ENCODE results near the gene EML3.

The EML3 gene

DNA sequence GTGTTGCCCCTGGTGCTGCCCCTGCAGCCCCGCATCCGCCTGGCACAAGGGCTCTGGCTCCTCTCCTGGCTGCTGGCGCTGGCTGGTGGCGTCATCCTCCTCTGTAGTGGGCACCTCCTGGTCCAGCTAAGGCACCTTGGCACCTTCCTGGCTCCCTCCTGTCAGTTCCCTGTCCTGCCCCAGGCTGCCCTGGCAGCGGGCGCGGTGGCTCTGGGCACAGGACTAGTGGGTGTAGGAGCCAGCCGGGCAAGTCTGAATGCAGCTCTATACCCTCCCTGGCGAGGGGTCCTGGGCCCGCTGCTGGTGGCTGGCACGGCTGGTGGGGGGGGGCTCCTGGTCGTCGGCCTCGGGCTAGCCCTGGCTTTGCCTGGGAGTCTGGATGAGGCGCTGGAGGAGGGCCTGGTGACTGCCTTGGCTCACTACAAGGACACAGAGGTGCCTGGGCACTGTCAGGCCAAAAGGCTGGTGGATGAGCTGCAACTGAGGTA lies 760 bp upstream of the EML3 start:
- Histone ChIP-seq H3K4me1 (ENCODE audit: insufficient read depth, low read length) (peaks cover 20% of the 10 kb centered on the region), H3K9me3 (ENCODE audit: low read length) (no peaks in the 10 kb centered on the region), H3K27me3 (ENCODE audit: control insufficient read depth in 1 of 2, insufficient read depth in 2 of 2, low read length in 2 of 2) (no peaks in the 10 kb centered on the region), H3K36me3 (ENCODE audit: insufficient read depth, low read length) (peaks cover 16% of the 10 kb centered on the region), H3K27ac (ENCODE audit: low read depth, low read length) (peak overlapping the region; percentile 92), H3K9ac (ENCODE audit: low read length) (no peak overlapping the region), H3K4me3 (ENCODE audit: low read depth in 1 of 2, low read length in 2 of 2) (peak overlapping the region; percentile 39 to 47)

DNA sequence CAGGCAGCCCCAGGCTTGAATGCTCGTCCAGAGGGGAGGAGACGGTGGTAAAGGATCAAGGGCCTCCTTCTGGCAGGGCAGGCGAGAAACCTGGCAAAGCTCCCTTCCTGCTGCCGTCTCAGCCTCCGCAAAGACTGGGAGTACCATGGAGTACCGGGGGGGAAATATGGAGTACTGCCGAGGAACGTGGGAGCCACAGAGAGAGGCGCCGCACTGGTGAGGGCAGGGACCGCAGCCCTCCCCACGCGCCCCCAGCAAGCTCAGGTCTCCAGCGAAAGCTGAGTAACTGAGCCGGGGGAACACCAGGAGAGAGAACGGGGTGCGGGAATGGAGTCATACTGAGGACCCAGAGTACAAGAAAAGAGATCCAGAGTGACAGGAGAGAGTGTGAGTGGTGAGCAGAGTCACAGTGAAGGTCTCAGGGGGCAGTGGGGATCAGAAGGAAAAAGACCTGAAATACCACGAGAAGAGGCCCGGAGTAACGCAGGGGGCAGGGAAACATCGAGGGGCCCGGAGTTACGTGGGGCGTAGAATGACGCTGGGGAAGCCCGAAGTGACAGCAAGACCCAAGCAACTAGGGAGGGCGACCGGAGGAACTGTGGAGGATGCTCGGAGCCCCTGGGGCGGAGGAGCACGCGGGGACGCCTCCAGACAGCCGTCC lies 740 bp downstream of the EML3 start:
- peak overlapping the region; percentile 90 for H3K9ac ChIP-seq (ENCODE audit: low read length)
- H3K36me3 ChIP-seq (ENCODE audit: insufficient read depth, low read length): peaks cover 24% of the 10 kb centered on the region
- H3K27me3 ChIP-seq (ENCODE audit: control insufficient read depth in 1 of 2, insufficient read depth in 2 of 2, low read length in 2 of 2): no peaks in the 10 kb centered on the region
- H3K9me3 ChIP-seq (ENCODE audit: low read length): no peaks in the 10 kb centered on the region
- peak overlapping the region; percentile 92 for H3K27ac ChIP-seq (ENCODE audit: low read depth, low read length)
- peaks cover 20% of the 10 kb centered on the region for H3K4me1 ChIP-seq (ENCODE audit: insufficient read depth, low read length)
- peak overlapping the region; percentile 39 to 89 for H3K4me3 ChIP-seq (ENCODE audit: low read depth in 1 of 2, low read length in 2 of 2)

DNA sequence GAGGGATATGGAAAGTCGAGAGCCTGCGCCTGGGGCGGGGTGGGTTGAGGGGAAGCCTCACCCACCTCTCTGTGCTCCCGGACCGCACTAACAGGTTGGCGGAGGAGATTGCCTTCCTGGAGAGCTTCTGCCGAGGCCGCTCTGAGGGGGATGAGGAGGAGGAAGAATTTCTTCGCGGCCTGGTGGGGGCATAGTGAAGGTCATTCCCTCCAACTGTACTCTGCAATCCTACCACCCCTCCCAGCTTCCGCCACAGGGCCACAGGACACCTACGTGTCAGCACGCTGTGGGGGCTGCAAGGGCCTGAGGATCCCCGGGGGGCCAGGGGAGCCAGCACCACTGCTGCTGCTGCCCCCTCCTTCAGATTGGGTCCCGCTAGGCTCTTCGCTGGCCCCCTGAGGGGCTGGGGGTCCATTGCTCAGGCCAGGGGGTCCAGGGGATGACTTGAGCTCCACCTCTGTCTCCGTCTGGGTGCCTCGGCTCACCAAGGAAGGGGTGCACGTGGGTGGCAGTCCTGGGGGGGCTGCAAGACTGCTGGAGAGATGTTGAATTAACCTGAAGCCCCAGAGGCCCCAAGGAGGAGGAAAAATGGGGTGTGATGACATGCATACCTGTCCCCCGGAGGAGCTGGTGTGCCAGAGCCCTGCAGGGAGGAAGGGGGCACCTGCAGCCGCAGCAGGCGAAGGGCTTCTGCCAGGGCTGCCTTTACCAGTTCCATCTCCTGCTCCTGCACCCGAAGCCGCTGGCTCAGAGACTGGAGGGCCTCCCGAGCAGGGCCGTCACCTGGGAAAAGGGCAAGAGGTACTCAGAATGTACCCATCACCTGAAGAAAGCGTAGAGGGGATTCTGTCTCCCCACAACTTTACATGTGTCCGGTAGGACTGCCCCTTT lies 1.5 kb downstream of the EML3 start:
- H3K4me1 ChIP-seq (ENCODE audit: insufficient read depth, low read length): peaks cover 20% of the 10 kb centered on the region
- H3K4me3 ChIP-seq (ENCODE audit: low read depth in 1 of 2, low read length in 2 of 2): peak overlapping the region; percentile 39 to 89
- H3K9ac ChIP-seq (ENCODE audit: low read length): peak overlapping the region; percentile 90
- H3K27me3 ChIP-seq (ENCODE audit: control insufficient read depth in 1 of 2, insufficient read depth in 2 of 2, low read length in 2 of 2): no peaks in the 10 kb centered on the region
- H3K9me3 ChIP-seq (ENCODE audit: low read length): no peaks in the 10 kb centered on the region
- peaks cover 20% of the 10 kb centered on the region for H3K36me3 ChIP-seq (ENCODE audit: insufficient read depth, low read length)
- H3K27ac ChIP-seq (ENCODE audit: low read depth, low read length): peak overlapping the region; percentile 92

DNA sequence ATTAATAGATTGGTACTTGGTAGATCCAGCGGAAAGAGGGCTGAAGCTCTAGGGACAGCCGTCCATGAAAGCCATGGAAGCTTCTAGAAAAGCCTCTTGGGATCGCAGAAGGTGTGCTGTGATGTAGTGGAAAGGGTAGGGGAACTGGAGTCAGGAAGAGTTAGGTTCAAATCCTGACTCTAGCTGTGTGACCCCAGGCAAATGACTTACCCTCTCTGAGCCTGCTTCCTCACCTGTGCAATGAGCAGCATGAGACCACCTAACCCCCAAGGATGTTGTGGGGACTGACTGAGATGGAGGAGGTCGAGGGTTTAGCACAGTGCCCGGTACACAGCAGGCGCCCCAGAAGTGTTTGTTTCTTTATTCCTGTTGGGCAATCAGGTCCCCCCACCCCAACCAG lies 2.2 kb downstream of the EML3 start:
- Histone ChIP-seq H3K9me3 (ENCODE audit: low read length) (no peaks in the 10 kb centered on the region), H3K4me3 (ENCODE audit: low read depth in 1 of 2, low read length in 2 of 2) (no peak overlapping the region), H3K27me3 (ENCODE audit: control insufficient read depth in 1 of 2, insufficient read depth in 2 of 2, low read length in 2 of 2) (no peaks in the 10 kb centered on the region), H3K9ac (ENCODE audit: low read length) (no peak overlapping the region), H3K4me1 (ENCODE audit: insufficient read depth, low read length) (peaks cover 20% of the 10 kb centered on the region), H3K27ac (ENCODE audit: low read depth, low read length) (no peak overlapping the region), H3K36me3 (ENCODE audit: insufficient read depth, low read length) (peaks cover 18% of the 10 kb centered on the region)

DNA sequence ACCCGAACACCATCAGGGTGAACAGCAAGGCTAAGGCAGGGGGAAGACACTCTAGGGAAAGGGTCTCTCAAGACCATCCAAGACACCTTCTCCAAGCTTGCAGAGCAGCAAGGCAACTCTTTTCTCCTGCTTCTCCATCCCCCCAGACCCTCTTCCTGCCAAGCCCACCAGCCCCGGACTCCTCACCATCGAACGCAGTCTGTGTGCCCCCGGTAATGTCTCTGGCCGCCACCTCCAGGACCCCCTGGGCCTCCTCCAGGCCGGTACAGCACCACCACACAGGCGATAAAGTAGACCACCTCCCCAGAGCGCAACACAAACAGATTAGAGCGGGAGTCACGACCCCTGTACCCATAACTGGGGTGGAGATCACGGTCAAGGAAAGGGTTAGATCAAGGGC lies 3.8 kb downstream of the EML3 start:
- H3K27me3 ChIP-seq (ENCODE audit: control insufficient read depth in 1 of 2, insufficient read depth in 2 of 2, low read length in 2 of 2): no peaks in the 10 kb centered on the region
- H3K36me3 ChIP-seq (ENCODE audit: insufficient read depth, low read length): peaks cover 21% of the 10 kb centered on the region
- no peak overlapping the region for H3K9ac ChIP-seq (ENCODE audit: low read length)
- peaks cover 20% of the 10 kb centered on the region for H3K4me1 ChIP-seq (ENCODE audit: insufficient read depth, low read length)
- H3K4me3 ChIP-seq (ENCODE audit: low read depth in 1 of 2, low read length in 2 of 2): no peak overlapping the region
- H3K27ac ChIP-seq (ENCODE audit: low read depth, low read length): no peak overlapping the region
- H3K9me3 ChIP-seq (ENCODE audit: low read length): no peaks in the 10 kb centered on the region

- Histone ChIP-seq H3K4me1 (ENCODE audit: insufficient read depth, low read length) (peaks cover 21% of the 10 kb centered on the region), H3K27ac (ENCODE audit: low read depth, low read length) (no peak overlapping the region), H3K36me3 (ENCODE audit: insufficient read depth, low read length) (peaks cover 21% of the 10 kb centered on the region), H3K9ac (ENCODE audit: low read length) (no peak overlapping the region), H3K9me3 (ENCODE audit: low read length) (no peaks in the 10 kb centered on the region), H3K27me3 (ENCODE audit: control insufficient read depth in 1 of 2, insufficient read depth in 2 of 2, low read length in 2 of 2) (no peaks in the 10 kb centered on the region), H3K4me3 (ENCODE audit: low read depth in 1 of 2, low read length in 2 of 2) (no peak overlapping the region)
Observed at GRCh38 chr11:62607714-62608113, 4.9 kb downstream of the EML3 start.

DNA sequence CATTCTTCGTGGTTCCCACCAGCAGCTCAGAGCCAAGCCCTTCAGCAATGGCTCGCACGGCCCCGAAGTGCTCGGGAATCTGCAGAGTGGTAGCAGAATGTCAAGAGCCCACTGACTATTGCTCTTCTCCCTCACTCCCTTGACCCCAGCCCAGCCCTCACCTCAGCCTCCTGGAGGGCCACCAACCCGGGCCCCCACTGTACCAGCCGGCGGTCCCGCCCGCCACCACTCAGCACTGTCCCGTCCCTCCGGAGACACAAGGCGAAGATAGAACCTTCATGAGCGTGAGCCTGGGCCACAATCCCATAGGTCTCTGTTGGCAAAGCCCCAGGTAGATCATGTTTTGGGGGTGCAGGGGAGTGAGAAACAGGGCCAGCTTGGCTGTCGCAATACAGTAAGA lies 6.7 kb downstream of the EML3 start:
- Histone ChIP-seq H3K9ac (ENCODE audit: low read length) (no peak overlapping the region), H3K4me1 (ENCODE audit: insufficient read depth, low read length) (peaks cover 10% of the 10 kb centered on the region), H3K27me3 (ENCODE audit: control insufficient read depth in 1 of 2, insufficient read depth in 2 of 2, low read length in 2 of 2) (no peaks in the 10 kb centered on the region), H3K36me3 (ENCODE audit: insufficient read depth, low read length) (peaks cover 21% of the 10 kb centered on the region), H3K9me3 (ENCODE audit: low read length) (no peaks in the 10 kb centered on the region), H3K4me3 (ENCODE audit: low read depth in 1 of 2, low read length in 2 of 2) (no peak overlapping the region), H3K27ac (ENCODE audit: low read depth, low read length) (no peak overlapping the region)

- peaks cover 11% of the 10 kb centered on the region for H3K4me1 ChIP-seq (ENCODE audit: insufficient read depth, low read length)
- peaks cover 21% of the 10 kb centered on the region for H3K36me3 ChIP-seq (ENCODE audit: insufficient read depth, low read length)
- no peaks in the 10 kb centered on the region for H3K27me3 ChIP-seq (ENCODE audit: control insufficient read depth in 1 of 2, insufficient read depth in 2 of 2, low read length in 2 of 2)
- H3K9ac ChIP-seq (ENCODE audit: low read length): no peak overlapping the region
- no peak overlapping the region for H3K27ac ChIP-seq (ENCODE audit: low read depth, low read length)
- no peak overlapping the region for H3K4me3 ChIP-seq (ENCODE audit: low read depth in 1 of 2, low read length in 2 of 2)
- H3K9me3 ChIP-seq (ENCODE audit: low read length): no peaks in the 10 kb centered on the region
Observed at GRCh38 chr11:62605467-62605866, 7.1 kb downstream of the EML3 start.

DNA sequence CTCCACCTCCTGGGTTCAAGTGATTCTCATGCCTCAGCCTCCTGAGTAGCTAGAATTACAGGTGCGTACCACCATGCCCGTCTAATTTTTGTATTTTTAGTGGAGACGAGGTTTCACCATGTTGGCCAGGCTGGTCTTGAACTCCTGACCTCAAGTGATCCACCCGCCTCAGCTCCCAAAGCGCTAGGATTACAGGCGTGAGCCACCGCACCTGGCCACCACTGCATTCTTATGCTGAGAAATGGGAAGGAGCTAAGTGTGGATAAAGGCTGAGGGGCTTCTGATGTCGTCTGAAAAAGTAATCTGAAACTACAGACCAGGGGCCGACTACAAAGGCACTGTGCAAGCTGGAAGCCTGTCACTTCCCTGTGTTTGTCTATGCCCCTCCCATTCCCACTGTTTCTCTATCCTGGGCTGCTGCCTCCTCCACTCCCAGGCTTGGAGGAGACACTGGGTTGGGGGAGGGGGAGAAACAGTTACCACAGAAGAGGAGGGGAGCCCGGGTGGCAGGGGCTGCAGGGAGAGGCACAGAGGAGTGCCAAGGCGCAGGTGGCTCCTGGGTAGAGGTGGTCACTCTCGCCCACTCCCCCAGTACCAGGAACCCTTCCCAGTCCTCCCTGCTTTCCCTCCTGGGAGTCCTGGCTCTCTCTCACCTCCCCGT lies 8.0 kb downstream of the EML3 start:
- no peak overlapping the region for H3K9ac ChIP-seq (ENCODE audit: low read length)

GRCh38 chr11:62603776-62604299 lies 8.7 kb downstream of the EML3 start:
- Histone ChIP-seq H3K36me3 (ENCODE audit: insufficient read depth, low read length) (peaks cover 29% of the 10 kb centered on the region), H3K9me3 (ENCODE audit: low read length) (no peaks in the 10 kb centered on the region), H3K9ac (ENCODE audit: low read length) (no peak overlapping the region), H3K4me1 (ENCODE audit: insufficient read depth, low read length) (peaks cover 27% of the 10 kb centered on the region), H3K4me3 (ENCODE audit: low read depth in 1 of 2, low read length in 2 of 2) (no peak overlapping the region), H3K27ac (ENCODE audit: low read depth, low read length) (no peak overlapping the region), H3K27me3 (ENCODE audit: control insufficient read depth in 1 of 2, insufficient read depth in 2 of 2, low read length in 2 of 2) (no peaks in the 10 kb centered on the region)

More for the DNA sequence above, 8.0 kb downstream of the EML3 start:
- H3K4me3 ChIP-seq (ENCODE audit: low read depth in 1 of 2, low read length in 2 of 2): no peak overlapping the region
- no peaks in the 10 kb centered on the region for H3K27me3 ChIP-seq (ENCODE audit: control insufficient read depth in 1 of 2, insufficient read depth in 2 of 2, low read length in 2 of 2)
- peaks cover 20% of the 10 kb centered on the region for H3K4me1 ChIP-seq (ENCODE audit: insufficient read depth, low read length)
- H3K9me3 ChIP-seq (ENCODE audit: low read length): no peaks in the 10 kb centered on the region
- peaks cover 29% of the 10 kb centered on the region for H3K36me3 ChIP-seq (ENCODE audit: insufficient read depth, low read length)
- H3K27ac ChIP-seq (ENCODE audit: low read depth, low read length): no peak overlapping the region

DNA sequence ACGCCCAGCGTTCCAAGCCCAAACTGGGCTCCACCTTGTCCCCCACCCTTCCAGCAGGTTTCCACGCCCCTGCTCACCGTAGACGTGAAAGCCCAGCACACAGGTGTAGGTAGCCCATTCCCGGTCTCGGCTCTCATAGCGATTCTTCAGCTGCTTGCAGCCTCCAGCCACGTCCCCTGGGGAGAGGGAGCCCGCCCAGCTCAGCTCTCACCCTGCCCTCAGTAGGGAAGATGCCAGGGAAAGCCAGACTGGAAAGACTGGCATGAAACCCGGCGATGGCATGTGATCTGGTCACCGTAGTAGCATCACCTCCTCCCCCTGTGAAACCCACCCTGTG lies 9.5 kb downstream of the EML3 start:
- Histone ChIP-seq H3K27ac (ENCODE audit: low read depth, low read length) (peak overlapping the region; percentile 93), H3K4me3 (ENCODE audit: low read depth in 1 of 2, low read length in 2 of 2) (peak overlapping the region; percentile 59 to 83), H3K9ac (ENCODE audit: low read length) (no peak overlapping the region), H3K36me3 (ENCODE audit: insufficient read depth, low read length) (peaks cover 35% of the 10 kb centered on the region), H3K9me3 (ENCODE audit: low read length) (no peaks in the 10 kb centered on the region), H3K27me3 (ENCODE audit: control insufficient read depth in 1 of 2, insufficient read depth in 2 of 2, low read length in 2 of 2) (no peaks in the 10 kb centered on the region), H3K4me1 (ENCODE audit: insufficient read depth, low read length) (peaks cover 31% of the 10 kb centered on the region)
